Ovary (tissue), 9 donors: ENCODE data around the gene CENPC. TPM values are rescaled to one million over a fixed set of nuclear protein-coding genes. Genes with fewer than 3 reads are reported as not detected.
"Not testable (repeated sequence)": the region's sequence is repeated elsewhere in the genome, so short reads cannot be mapped to it uniquely, and the experiment has no call there.

Source experiments
- DNase-seq, 5 donors: peaks; one replicate each; pipeline ENCODE4 v3.0.0-alpha.2; 2019 to 2020
- H3K27ac ChIP-seq, 2 donors: fragments of 200-600 bp; one replicate each; pipeline versions ENCODE4 v1.5.1 to v1.8.0; 2019 to 2022
- H3K27me3 ChIP-seq: fragments of 200-600 bp; one replicate; pipeline ENCODE4 v1.8.0; 2022
- H3K36me3 ChIP-seq: fragments of 200-600 bp; sonication (generic); one replicate; pipeline ENCODE4 v1.5.1; 2019
- H3K4me1 ChIP-seq: one replicate; pipeline ENCODE4 v1.8.1; 2013; ENCODE audit warnings: mild to moderate bottlenecking, moderate library complexity; ENCODE audit not compliant: insufficient read depth
- H3K4me3 ChIP-seq: fragments of 200-600 bp; sonication (generic); one replicate; pipeline ENCODE4 v1.5.1; 2017
- H3K9me3 ChIP-seq, 2 donors: fragments of 200-600 bp in 1 of 2; sonication (generic) in 1 of 2; one replicate each; pipeline versions ENCODE4 v1.5.1 to v1.8.1; 2013 to 2019; ENCODE audit warnings: mild to moderate bottlenecking in 1 of 2, moderate library complexity in 1 of 2
- CTCF ChIP-seq, 3 donors: fragments of 450-650 bp in 2 of 3; fragments of 200-600 bp in 1 of 3; IDR thresholded peaks; one replicate each; pipeline versions ENCODE4 v1.5.1 to v1.8.0; 2016 to 2022; ENCODE audit warnings: antibody characterized with exemption in 3 of 3, mild to moderate bottlenecking in 1 of 3
- EP300 ChIP-seq: sonication (generic); formaldehyde crosslinking; IDR thresholded peaks from one replicate; pipeline ENCODE4 v1.6.1; 2017; ENCODE audit warnings: antibody characterized with exemption
- POLR2A ChIP-seq: fragments of 450-650 bp; IDR thresholded peaks from one replicate; pipeline ENCODE4 v1.6.1; 2017; ENCODE audit warnings: antibody characterized with exemption, mild to moderate bottlenecking, moderate library complexity
- WGBS, 3 donors: extraction: QIAGEN DNeasy Blood & Tissue Kit in 1 of 3; methylation state at CpG; one replicate each; pipeline versions ENCODE4 v1.1.5 to v1.1.7; 2013 to 2017; 5-methylcytosine and 5-hydroxymethylcytosine counted together
- intact Hi-C, 4 donors: fragments of 100-400 bp; cut with DNase I; formaldehyde crosslinking; loops; one replicate each; pipeline versions ENCODE4 v1.11.0 to v1.15.1; 2022 to 2023
- polyA plus RNA-seq, 2 donors: library from polyadenylated mRNA; stranded (reverse); fragments of 200-250 nt in 1 of 2; fragments of 350-450 nt in 1 of 2; fragmentation: Illumina TruSeq in 1 of 2; extraction: RNeasy Lipid Tissue Mini Kit (QIAGEN cat#74804) in 1 of 2; gene quantifications; one replicate each; pipeline ENCODE4 v1.2.3, GENCODE V29; 2013 to 2014
- total RNA-seq, 7 donors: library from RNA; depleted of rRNA in 2 of 7; stranded (reverse); fragments of >200 nt in 2 of 7; fragmentation: NEBNext Ultra II Directional in 3 of 7; extraction: Animal tissue kit (Norgen Biotek cat#: 25700) in 3 of 7; gene quantifications; one replicate each; pipeline versions ENCODE4 v1.1.0 to v1.2.4, GENCODE V29; 2016 to 2023
- donor health status: DM: no; HTN: no; CAD: no; lungs with moderate emphysema.
- donor health status: DM: no; HTN: no; CAD: no.
- donor health status: Bipolar disorder and iron deficiency.
- donor health status: DM: yes; HTN: yes; CAD: no.
- donor health status: DM: no; HTN: no; CAD: no.
- donor health status: DM: yes; HTN: yes; CAD: no.

Gene CENPC
- total and polyA plus RNA-seq, 9 donors: 9.8 to 46.7 (median 27.7) TPM

GRCh38 chr4:67446811-67447210, 98.5 kb downstream of the CENPC start:
- Histone ChIP-seq H3K9me3 (no peaks in the 10 kb centered on the region), H3K36me3 (no peaks in the 10 kb centered on the region), H3K4me1 (no peaks in the 10 kb centered on the region), H3K4me3 (no peak overlapping the region), H3K27ac (no peak overlapping the region), H3K27me3 (no peaks in the 10 kb centered on the region)
- no peak for DNase-seq
- intact Hi-C loops: no loop called here
- TF ChIP-seq EP300 (no peak), POLR2A (no peak), CTCF (IDR thresholded peaks at IDR 0.05) (no peak)
- 94 to 98% (median 97%) methylated on average over 1 of the region's 1 CpG for WGBS, 3 donors

- H3K4me3 ChIP-seq, H3K9me3 ChIP-seq, H3K36me3 ChIP-seq, H3K27me3 ChIP-seq, H3K27ac ChIP-seq, DNase-seq, H3K4me1 ChIP-seq, intact Hi-C loops: not testable (repeated sequence)
- WGBS, 3 donors: 58 to 73% (median 61%) methylated on average over 25 of the region's 25 CpGs
Measured at GRCh38 chr4:67445881-67446280, 99.4 kb downstream of the CENPC start.

GRCh38 chr4:67438975-67439374, 106.3 kb downstream of the CENPC start:
- no peaks in the 10 kb centered on the region for H3K4me1 ChIP-seq
- no peak overlapping the region for H3K27ac ChIP-seq
- WGBS, 3 donors: 72 to 76% (median 75%) methylated on average over 4 of the region's 4 CpGs
- DNase-seq: no peak
- TF ChIP-seq EP300 (no peak), POLR2A (no peak), CTCF (IDR thresholded peaks at IDR 0.05) (no peak)
- intact Hi-C loops: no loop called here
- H3K4me3 ChIP-seq: no peak overlapping the region
- no peaks in the 10 kb centered on the region for H3K36me3 ChIP-seq
- no peaks in the 10 kb centered on the region for H3K9me3 ChIP-seq
- H3K27me3 ChIP-seq: no peaks in the 10 kb centered on the region

GRCh38 chr4:67437974-67438713, 107.2 kb downstream of the CENPC start:
- intact Hi-C loops: no loop called here
- H3K9me3 ChIP-seq: no peaks in the 10 kb centered on the region
- WGBS, 3 donors: 32 to 57% (median 49%) methylated on average over 2 of the region's 2 CpGs
- no peaks in the 10 kb centered on the region for H3K27me3 ChIP-seq
- H3K36me3 ChIP-seq: no peaks in the 10 kb centered on the region
- H3K27ac ChIP-seq: no peak overlapping the region
- H3K4me3 ChIP-seq: no peak overlapping the region
- no peak for TF ChIP-seq POLR2A
- no peak for TF ChIP-seq CTCF (IDR thresholded peaks at IDR 0.05)
- no peak for TF ChIP-seq EP300
- H3K4me1 ChIP-seq: no peaks in the 10 kb centered on the region
- no peak for DNase-seq

- no peaks in the 10 kb centered on the region for H3K4me1 ChIP-seq
- H3K36me3 ChIP-seq: no peaks in the 10 kb centered on the region
- WGBS, 3 donors: 41 to 87% (median 78%) methylated on average over 2 of the region's 2 CpGs
- DNase-seq: no peak
- TF ChIP-seq POLR2A: no peak
- TF ChIP-seq CTCF (IDR thresholded peaks at IDR 0.05): no peak
- TF ChIP-seq EP300: no peak
- H3K27me3 ChIP-seq: no peaks in the 10 kb centered on the region
- no peak overlapping the region for H3K4me3 ChIP-seq
- no peak overlapping the region for H3K27ac ChIP-seq
- no peaks in the 10 kb centered on the region for H3K9me3 ChIP-seq
- intact Hi-C loops: no loop called here
Measured at GRCh38 chr4:67436742-67437141, 108.6 kb downstream of the CENPC start.
